ENCODE data around the gene SEZ6L.

DNA sequence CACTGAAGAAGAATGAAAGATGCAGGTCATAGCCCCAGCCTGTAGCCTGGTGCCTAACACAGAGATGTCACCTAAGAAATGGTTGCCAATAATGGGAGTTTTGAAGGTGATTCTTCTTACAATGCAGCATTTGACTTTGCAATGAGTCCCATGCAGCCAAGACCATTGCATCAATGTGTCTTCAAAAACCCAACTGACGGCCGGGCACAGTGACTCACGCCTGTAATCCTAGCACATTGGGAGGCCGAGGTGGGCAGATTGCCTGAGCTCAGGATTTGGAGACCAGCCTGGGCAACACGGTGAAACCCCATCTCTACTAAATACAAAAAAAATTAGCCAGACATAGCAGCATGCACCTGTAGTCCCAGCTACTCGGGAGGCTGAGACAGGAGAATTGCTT is 170.5 kb downstream of the SEZ6L start:
- TF ChIP-seq EZH2 (IDR thresholded peaks at IDR 0.05; ENCODE audit: borderline replicate concordance), result no peak
- TF ChIP-seq, protein P1, sequence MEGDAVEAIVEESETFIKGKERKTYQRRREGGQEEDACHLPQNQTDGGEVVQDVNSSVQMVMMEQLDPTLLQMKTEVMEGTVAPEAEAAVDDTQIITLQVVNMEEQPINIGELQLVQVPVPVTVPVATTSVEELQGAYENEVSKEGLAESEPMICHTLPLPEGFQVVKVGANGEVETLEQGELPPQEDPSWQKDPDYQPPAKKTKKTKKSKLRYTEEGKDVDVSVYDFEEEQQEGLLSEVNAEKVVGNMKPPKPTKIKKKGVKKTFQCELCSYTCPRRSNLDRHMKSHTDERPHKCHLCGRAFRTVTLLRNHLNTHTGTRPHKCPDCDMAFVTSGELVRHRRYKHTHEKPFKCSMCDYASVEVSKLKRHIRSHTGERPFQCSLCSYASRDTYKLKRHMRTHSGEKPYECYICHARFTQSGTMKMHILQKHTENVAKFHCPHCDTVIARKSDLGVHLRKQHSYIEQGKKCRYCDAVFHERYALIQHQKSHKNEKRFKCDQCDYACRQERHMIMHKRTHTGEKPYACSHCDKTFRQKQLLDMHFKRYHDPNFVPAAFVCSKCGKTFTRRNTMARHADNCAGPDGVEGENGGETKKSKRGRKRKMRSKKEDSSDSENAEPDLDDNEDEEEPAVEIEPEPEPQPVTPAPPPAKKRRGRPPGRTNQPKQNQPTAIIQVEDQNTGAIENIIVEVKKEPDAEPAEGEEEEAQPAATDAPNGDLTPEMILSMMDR (IDR thresholded peaks at IDR 0.05; ENCODE audit: poor library complexity), result no peak
- TF ChIP-seq EZH2phosphoT487 (IDR thresholded peaks at IDR 0.05; ENCODE audit: low read depth, severe bottlenecking, unreplicated experiment), result no peak

All from hepatocyte (in vitro differentiated cells).